BJ (cell line): Measurements from ENCODE around the gene GASK1B. TPM values are rescaled to one million over a fixed set of nuclear protein-coding genes. Genes with fewer than 3 reads are reported as not detected.
A peak's percentile ranks its signal among the peaks of the same experiment; 100 is the strongest.

ENCODE experiments used
- CTCF ChIA-PET: fragments of 350-600 bp; formaldehyde crosslinking; extraction: SDS; loops from one replicate; lab custom pipeline; 2021; ENCODE audit warnings: antibody characterized with exemption, inconsistent platforms; lab: Yijun Ruan, JAX
- POLR2A ChIA-PET: fragments of 300-600 bp; sonication (Branson Sonifier 250); formaldehyde crosslinking; extraction: SDS; loops from one replicate; lab custom pipeline; 2021; ENCODE audit warnings: antibody characterized with exemption; lab: Charles Lee
- DNase-seq: peaks from one replicate; pipeline ENCODE4 v3.0.0-alpha.2; 2011; ENCODE audit warnings: low read depth
- H3K27me3 ChIP-seq: 2 replicates; pipeline ENCODE4 v1.6.0; 2011; ENCODE audit warnings: low read length; ENCODE audit not compliant: control insufficient read depth, insufficient read depth
- H3K36me3 ChIP-seq: 2 replicates; pipeline ENCODE4 v1.5.1; 2011; ENCODE audit warnings: low read length; ENCODE audit not compliant: control insufficient read depth, insufficient read depth
- H3K4me3 ChIP-seq: 2 replicates; pipeline ENCODE4 v1.5.1; 2011; ENCODE audit warnings: low read depth, mild to moderate bottlenecking, control low read depth, low read length
- polyA plus RNA-seq: library from polyadenylated mRNA; depleted of rRNA; stranded (reverse); fragments of >200 nt; gene quantifications from 2 replicates; pipeline ENCODE4 v1.2.3, GENCODE V29; 2011
- TF ChIP-seq, protein P1 (sequence below): IDR thresholded peaks from 2 replicates; pipeline ENCODE4 v1.5.1; 2011; ENCODE audit warnings: low read depth, mild to moderate bottlenecking, control low read depth, inconsistent platforms, low read length, moderate library complexity; ENCODE audit not compliant: insufficient read depth

The GASK1B gene
- polyA plus RNA-seq, 1 experiment, result 4.9 TPM

DNA sequence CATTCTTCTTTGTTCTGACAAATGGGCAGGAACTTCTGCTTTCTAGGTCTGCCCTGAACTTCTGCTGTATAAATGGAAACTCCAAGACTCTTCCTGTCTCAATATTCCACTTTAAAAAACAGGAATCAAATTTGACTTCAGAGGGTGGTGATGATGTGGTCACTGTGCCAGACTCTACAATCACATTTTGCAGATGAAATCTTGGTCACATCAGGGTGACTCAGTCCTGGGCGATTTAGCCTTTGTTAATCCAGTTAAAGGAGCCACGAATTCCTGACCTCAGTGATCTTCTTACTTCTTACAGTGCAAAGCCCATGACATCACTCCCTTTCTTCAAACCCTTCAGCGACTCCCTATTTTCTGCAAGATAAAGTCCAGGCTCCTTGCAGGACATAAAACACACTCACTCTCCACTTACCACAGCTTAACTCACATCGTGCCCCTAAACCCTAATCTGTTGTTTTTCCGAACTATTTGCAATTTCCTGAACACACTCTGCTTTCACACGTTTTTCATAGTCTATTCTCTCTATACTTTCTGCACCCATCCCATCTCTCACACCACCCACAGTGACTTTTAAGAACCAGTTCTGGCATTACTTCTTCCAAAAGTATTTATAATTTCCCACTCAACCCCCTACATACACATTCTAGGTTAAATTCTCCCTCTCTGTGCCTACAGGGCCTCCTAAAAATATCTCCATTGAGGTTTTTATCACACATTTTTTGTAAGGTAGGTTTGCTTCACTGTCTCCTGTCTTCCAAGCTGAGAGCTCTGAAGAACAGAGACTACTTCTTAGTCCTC lies 11.1 kb downstream of the GASK1B start:
- ChIA-PET CTCF (interaction anchor here (1.0 to 1.3 kb wide), 2 partner anchors 9 to 11 kb away, joined by 3 read pairs; no protein-coding TSS in a partner anchor), POLR2A (no interaction called here)
- TF ChIP-seq, protein P1, sequence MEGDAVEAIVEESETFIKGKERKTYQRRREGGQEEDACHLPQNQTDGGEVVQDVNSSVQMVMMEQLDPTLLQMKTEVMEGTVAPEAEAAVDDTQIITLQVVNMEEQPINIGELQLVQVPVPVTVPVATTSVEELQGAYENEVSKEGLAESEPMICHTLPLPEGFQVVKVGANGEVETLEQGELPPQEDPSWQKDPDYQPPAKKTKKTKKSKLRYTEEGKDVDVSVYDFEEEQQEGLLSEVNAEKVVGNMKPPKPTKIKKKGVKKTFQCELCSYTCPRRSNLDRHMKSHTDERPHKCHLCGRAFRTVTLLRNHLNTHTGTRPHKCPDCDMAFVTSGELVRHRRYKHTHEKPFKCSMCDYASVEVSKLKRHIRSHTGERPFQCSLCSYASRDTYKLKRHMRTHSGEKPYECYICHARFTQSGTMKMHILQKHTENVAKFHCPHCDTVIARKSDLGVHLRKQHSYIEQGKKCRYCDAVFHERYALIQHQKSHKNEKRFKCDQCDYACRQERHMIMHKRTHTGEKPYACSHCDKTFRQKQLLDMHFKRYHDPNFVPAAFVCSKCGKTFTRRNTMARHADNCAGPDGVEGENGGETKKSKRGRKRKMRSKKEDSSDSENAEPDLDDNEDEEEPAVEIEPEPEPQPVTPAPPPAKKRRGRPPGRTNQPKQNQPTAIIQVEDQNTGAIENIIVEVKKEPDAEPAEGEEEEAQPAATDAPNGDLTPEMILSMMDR, result no peak
- Histone ChIP-seq H3K36me3 (no peaks in the 10 kb centered on the region), H3K27me3 (no peaks in the 10 kb centered on the region), H3K4me3 (no peak overlapping the region)
- peak; percentile 40 for DNase-seq

DNA sequence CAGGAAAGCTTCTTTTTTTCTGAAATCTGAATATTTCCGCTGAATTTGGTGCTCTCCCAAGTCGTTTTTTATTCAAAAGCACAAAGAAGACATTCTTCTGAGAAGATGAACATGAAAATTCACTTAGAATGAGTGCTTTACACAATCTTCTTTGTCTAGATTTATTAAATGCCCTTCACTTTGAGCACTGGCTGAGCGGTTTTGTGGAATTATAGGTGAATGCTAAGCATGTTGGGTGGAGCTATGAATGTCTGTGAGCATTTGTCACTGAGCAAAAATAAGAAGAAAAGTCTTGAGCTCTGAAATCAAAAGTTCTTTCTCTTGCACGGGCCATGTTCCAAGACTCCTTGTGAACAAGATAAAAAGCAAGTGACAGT lies 13.1 kb downstream of the GASK1B start:
- POLR2A ChIA-PET, result no interaction called here
- no peak for DNase-seq

DNA sequence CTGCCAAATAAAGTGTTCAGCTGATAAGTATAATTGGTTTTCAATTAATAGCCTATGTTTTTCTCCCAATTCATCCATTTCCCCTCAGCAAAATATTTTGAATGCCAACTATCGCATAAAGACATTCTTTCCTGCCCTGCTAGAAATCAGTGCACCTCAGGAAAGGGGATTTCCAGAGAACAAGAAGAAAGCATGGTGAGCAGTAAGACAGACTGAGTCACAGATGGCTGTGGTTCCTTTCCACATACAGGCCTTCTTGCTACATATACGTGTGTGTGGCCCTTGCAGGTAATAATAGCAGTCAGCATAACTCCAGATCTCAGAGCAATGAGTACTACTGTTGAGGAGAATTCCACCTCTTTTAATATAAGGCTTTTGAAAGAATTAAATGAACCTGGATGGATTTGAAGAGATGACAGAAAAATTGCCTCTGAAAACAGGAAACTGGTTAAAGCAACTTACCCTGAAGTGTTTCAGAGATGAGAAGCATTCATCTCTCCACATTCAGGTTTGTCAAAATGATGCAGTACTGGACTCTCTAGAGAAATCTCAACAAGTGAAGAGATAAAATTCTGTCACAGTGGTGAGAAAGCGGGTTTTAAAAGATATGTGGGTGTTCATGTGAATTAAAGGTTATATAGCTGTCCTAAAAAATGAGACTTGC lies 13.6 kb downstream of the GASK1B start:
- Histone ChIP-seq H3K27me3 (no peaks in the 10 kb centered on the region), H3K36me3 (no peaks in the 10 kb centered on the region), H3K4me3 (no peak overlapping the region)
- ChIA-PET CTCF (interaction anchor here (1.2 to 2.5 kb wide), 2 partner anchors 10 to 19 kb away, joined by 3 to 8 read pairs; no protein-coding TSS in a partner anchor), POLR2A (no interaction called here)
- no peak for DNase-seq
- TF ChIP-seq, protein P1, result no peak

More for the DNA sequence above, 13.1 kb downstream of the GASK1B start:
- no peaks in the 10 kb centered on the region for H3K27me3 ChIP-seq
- no peaks in the 10 kb centered on the region for H3K36me3 ChIP-seq
- no peak overlapping the region for H3K4me3 ChIP-seq
- CTCF ChIA-PET, result interaction anchor here (2.5 kb wide), 1 partner anchor 10 kb away, joined by 8 read pairs; no protein-coding TSS in a partner anchor
- TF ChIP-seq, protein P1, result no peak

DNA sequence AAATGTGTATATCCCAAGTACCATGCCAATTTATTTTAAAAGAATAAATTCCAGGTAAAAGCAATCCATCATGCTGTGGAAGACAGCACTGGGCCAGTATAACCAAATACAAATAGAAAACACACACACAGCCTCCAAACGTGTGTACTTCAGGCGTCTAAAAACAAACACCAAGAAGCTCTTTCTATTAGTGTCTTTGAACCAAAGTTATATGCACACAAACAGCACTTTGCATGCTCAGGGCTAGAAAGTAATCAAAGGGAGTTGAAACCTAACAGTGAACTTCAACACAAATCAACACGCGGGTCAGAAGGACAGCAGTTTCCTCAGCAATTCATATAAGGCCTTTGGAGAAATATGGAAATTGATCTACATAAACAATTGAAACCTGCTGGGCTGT lies 15.4 kb downstream of the GASK1B start:
- POLR2A ChIA-PET, result no interaction called here
- DNase-seq, result no peak
- Histone ChIP-seq H3K27me3 (no peaks in the 10 kb centered on the region), H3K36me3 (no peaks in the 10 kb centered on the region), H3K4me3 (no peak overlapping the region)
- CTCF ChIA-PET, result interaction anchor here (0.6 to 1.3 kb wide), 3 partner anchors 13 to 85 kb away, joined by 3 read pairs; no protein-coding TSS in a partner anchor
- TF ChIP-seq, protein P1, result no peak

DNA sequence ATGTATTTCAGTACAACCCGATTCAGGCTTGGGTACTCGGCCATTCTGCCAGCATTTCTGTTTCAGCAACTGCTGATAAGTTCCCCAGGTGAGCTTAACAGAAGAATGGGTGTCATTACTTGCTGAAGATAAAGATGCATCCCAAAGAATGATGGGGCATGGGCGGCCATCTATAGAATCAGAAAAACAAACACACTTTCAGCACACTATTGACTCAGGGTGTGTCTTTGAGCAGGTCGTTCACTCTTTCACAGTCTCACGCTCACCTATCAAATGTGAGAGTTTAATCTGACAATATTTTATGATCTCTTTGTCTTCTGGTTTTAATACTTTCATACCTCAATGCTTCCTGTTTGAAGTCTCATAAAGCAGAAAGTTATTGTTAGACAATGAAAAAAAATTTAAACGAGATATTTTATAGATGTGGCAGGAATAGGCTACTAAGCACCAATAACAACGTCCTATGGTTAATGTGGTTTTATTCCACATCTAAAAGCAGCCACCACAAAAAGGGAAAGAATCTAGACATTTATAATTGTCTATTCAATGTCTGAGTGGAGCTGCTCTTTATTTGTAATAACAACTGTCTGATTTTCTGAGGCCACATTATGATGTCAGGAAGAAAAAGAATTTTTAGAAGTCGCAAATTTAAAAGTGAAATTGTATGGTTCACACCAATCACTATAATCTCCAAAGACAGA lies 17.0 kb downstream of the GASK1B start:
- no peaks in the 10 kb centered on the region for H3K36me3 ChIP-seq
- TF ChIP-seq, protein P1, result no peak
- H3K4me3 ChIP-seq, result no peak overlapping the region
- ChIA-PET CTCF (no interaction called here), POLR2A (no interaction called here)
- no peaks in the 10 kb centered on the region for H3K27me3 ChIP-seq
- no peak for DNase-seq
